Lower leg skin (tissue), 3 donors: ENCODE data around the gene TMEM256.

Experiments
- POLR2A ChIP-seq, 2 donors: fragments of 450-650 bp; IDR thresholded peaks; one replicate each; pipeline ENCODE4 v1.6.1; 2016 to 2017; ENCODE audit warnings: antibody characterized with exemption in 2 of 2, mild to moderate bottlenecking in 1 of 2, moderate library complexity in 1 of 2
- TF ChIP-seq, protein P1 (sequence below), 3 donors: fragments of 450-650 bp; IDR thresholded peaks; one replicate each; pipeline ENCODE4 v1.5.1; 2016; ENCODE audit warnings: antibody characterized with exemption in 3 of 3, mild to moderate bottlenecking in 3 of 3, moderate library complexity in 2 of 3

DNA sequence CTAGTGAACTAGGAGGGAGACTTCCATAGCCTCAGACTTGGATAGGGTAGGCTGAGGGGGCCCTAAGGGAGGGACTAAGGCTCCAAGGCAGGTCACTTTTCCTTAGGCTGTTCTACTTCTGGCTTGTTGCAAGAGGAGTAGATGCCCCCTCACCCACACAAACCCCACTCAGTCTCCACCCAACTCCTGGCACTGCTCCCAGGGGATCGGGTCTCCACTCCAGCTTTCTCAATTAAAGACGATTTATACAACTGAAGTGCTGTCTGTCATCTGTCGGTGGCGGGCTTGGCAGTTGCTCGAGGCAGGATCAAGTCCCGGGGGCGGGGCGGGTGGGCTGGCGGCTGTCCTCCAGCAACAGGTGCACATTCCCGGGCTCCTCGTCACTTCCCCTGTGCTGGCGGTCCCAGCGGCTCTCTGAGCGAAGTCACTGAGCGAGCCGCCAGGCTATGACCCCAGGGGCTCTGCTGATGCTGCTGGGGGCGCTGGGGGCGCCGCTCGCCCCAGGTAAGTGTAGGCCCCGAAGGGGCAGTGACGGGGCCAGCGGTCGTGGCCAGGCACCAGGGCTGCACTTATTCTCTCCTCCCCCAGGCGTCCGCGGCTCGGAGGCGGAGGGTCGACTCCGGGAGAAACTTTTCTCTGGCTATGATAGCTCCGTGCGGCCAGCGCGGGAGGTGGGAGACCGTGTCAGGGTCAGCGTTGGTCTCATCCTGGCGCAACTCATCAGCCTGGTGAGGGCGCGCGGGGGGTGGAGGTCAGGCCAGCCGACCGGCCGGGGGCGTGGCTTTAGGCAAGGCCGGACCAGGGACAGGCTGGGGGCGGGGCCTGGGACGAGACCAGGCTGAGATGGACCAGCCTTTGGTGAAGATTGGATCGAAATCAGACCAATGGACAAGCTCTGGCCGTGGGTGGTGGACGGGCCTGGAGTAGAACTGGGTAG lies 41.1 kb upstream of the TMEM256 start, which contains the start of gene CHRNB1:
- TF ChIP-seq POLR2A (IDR thresholded peaks at IDR 0.05): no peak
- TF ChIP-seq, protein P1, sequence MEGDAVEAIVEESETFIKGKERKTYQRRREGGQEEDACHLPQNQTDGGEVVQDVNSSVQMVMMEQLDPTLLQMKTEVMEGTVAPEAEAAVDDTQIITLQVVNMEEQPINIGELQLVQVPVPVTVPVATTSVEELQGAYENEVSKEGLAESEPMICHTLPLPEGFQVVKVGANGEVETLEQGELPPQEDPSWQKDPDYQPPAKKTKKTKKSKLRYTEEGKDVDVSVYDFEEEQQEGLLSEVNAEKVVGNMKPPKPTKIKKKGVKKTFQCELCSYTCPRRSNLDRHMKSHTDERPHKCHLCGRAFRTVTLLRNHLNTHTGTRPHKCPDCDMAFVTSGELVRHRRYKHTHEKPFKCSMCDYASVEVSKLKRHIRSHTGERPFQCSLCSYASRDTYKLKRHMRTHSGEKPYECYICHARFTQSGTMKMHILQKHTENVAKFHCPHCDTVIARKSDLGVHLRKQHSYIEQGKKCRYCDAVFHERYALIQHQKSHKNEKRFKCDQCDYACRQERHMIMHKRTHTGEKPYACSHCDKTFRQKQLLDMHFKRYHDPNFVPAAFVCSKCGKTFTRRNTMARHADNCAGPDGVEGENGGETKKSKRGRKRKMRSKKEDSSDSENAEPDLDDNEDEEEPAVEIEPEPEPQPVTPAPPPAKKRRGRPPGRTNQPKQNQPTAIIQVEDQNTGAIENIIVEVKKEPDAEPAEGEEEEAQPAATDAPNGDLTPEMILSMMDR (IDR thresholded peaks at IDR 0.05): no peak
